Stimulated activated CD4-positive, alpha-beta T cell treated with anti-CD3 and anti-CD28 coated beads, Interleukin-15, amount 100 ng/mL, for 24 hours (primary cell): ENCODE results near the gene FHDC1.

Experiments
- DNase-seq: peaks from one replicate; pipeline ENCODE4 v3.0.0-alpha.2; 2020

FHDC1 gene

GRCh38 chr4:153013202-153013977, 77.3 kb downstream of the FHDC1 start:
- no peak for DNase-seq

GRCh38 chr4:153014460-153014859, 78.3 kb downstream of the FHDC1 start:
- DNase-seq, result no peak

GRCh38 chr4:153016592-153016991, 80.5 kb downstream of the FHDC1 start:
- no peak for DNase-seq

GRCh38 chr4:153018031-153018430, 81.9 kb downstream of the FHDC1 start:
- no peak for DNase-seq

GRCh38 chr4:153018684-153019083, 82.6 kb downstream of the FHDC1 start:
- DNase-seq, result no peak

GRCh38 chr4:153019906-153020305, 83.8 kb downstream of the FHDC1 start:
- DNase-seq, result no peak

- no peak for DNase-seq
Observed at GRCh38 chr4:153020457-153020856, 84.3 kb downstream of the FHDC1 start.

- no peak for DNase-seq
Observed at GRCh38 chr4:153021276-153021675, 85.2 kb downstream of the FHDC1 start.

- DNase-seq, result no peak
Observed at GRCh38 chr4:153022241-153022715, 86.2 kb downstream of the FHDC1 start.

GRCh38 chr4:153023139-153023538, 87.0 kb downstream of the FHDC1 start:
- no peak for DNase-seq

GRCh38 chr4:153023692-153024394, 87.7 kb downstream of the FHDC1 start:
- no peak for DNase-seq

GRCh38 chr4:153024466-153024865, 88.3 kb downstream of the FHDC1 start:
- DNase-seq, result no peak

- DNase-seq, result no peak
Observed at GRCh38 chr4:153025406-153025805, 89.3 kb downstream of the FHDC1 start.

- no peak for DNase-seq
Observed at GRCh38 chr4:153026591-153027346, 90.6 kb downstream of the FHDC1 start.

GRCh38 chr4:153027866-153028265, 91.7 kb downstream of the FHDC1 start:
- DNase-seq, result no peak

GRCh38 chr4:153028535-153028934, 92.4 kb downstream of the FHDC1 start:
- DNase-seq, result no peak
